HepG2 (cell line): ENCODE measurements around the gene MYO5A. TPM values are rescaled to one million over a fixed set of nuclear protein-coding genes. Genes with fewer than 3 reads are reported as not detected.
"Not testable (repeated sequence)": the region's sequence is repeated elsewhere in the genome, so short reads cannot be mapped to it uniquely, and the experiment has no call there.

Experiments used
- ATAC-seq: fragments of 200-7000 bp; cut with Tn5 transposase; 3 replicates; pipeline ENCODE4 v1.9.1; 2020; ENCODE audit warnings: mild to moderate bottlenecking, moderate library complexity
- BruUV-seq: library from RNA; stranded (reverse); fragments of 400-500 nt; replicated peaks from 2 replicates; lab custom pipeline; 2021; lab: Mats Ljungman, UMichigan
- CTCF ChIA-PET: fragments of 300-600 bp; formaldehyde crosslinking; extraction: SDS; loops from one replicate; lab custom pipeline; 2021; ENCODE audit warnings: low total read pairs, inconsistent platforms, low intra/inter-chr PET ratio; lab: Yijun Ruan, JAX
- POLR2A ChIA-PET: fragments of 350-600 bp; sonication (Branson Sonifier 250); formaldehyde crosslinking; loops from one replicate; lab custom pipeline; 2020; ENCODE audit warnings: antibody characterized with exemption, inconsistent platforms; lab: Yijun Ruan, JAX
- DNase-seq: peaks from one replicate; pipeline ENCODE4 v3.0.0-alpha.2; 2015; ENCODE audit warnings: low spot score
- FAIRE-seq: peaks from 3 replicates; lab custom pipeline; 2011; peaks lifted over from hg19 to GRCh38; lab: Jason Lieb, UNC
- H2AFZ ChIP-seq: one replicate; pipeline ENCODE4 v1.6.1; 2011; ENCODE audit warnings: low read length, inconsistent platforms
- H3K27ac ChIP-seq: fragments of 300-600 bp; 3 replicates; pipeline ENCODE4 v1.8.0; 2011; ENCODE audit warnings: mixed run types, mild to moderate bottlenecking, mixed read lengths, low read length, inconsistent platforms; ENCODE audit not compliant: insufficient read depth; ENCODE audit errors: extremely low read length
- H3K27me3 ChIP-seq, 2 experiments: fragments of 200-600 bp in 1 of 2; 2 replicates in 1 of 2; 3 replicates in 1 of 2; pipeline versions ENCODE4 v1.6.0 to v1.8.0; 2011; ENCODE audit warnings: low read length in 2 of 2, mild to moderate bottlenecking in 2 of 2, moderate library complexity in 2 of 2, inconsistent platforms in 1 of 2; ENCODE audit not compliant: insufficient read depth in 2 of 2, control insufficient read depth in 1 of 2
- H3K36me3 ChIP-seq, 2 experiments: fragments of 200-600 bp in 1 of 2; replicated peaks in 1 of 2; 2 replicates in 1 of 2; 3 replicates in 1 of 2; pipeline versions ENCODE4 v1.5.1 to v1.8.0; 2011; ENCODE audit warnings: low read length in 2 of 2, inconsistent platforms in 1 of 2; ENCODE audit not compliant: insufficient read depth in 2 of 2, control insufficient read depth in 1 of 2
- H3K4me1 ChIP-seq: 2 replicates; pipeline ENCODE4 v1.5.1; 2012; ENCODE audit warnings: low read length, inconsistent platforms; ENCODE audit not compliant: insufficient read depth
- H3K4me2 ChIP-seq: 2 replicates; pipeline ENCODE4 v1.6.0; 2011; ENCODE audit warnings: low read depth, low read length, inconsistent platforms
- H3K4me3 ChIP-seq, 3 experiments: fragments of 200-600 bp in 1 of 3; sonication (generic), shearing (Covaris generic) in 1 of 3; replicated peaks in 1 of 3; 2 replicates each; pipeline ENCODE4 v1.5.1; 2011 to 2016; ENCODE audit warnings: low read length in 3 of 3, inconsistent platforms in 2 of 3, low read depth in 2 of 3, mild to moderate bottlenecking in 2 of 3, control low read depth in 1 of 3, mixed read lengths in 1 of 3; ENCODE audit not compliant: insufficient read depth in 1 of 3
- H3K79me2 ChIP-seq: one replicate; pipeline ENCODE4 v1.6.1; 2011; ENCODE audit warnings: low read length, inconsistent platforms; ENCODE audit not compliant: insufficient read depth
- H3K9ac ChIP-seq: 2 replicates; pipeline ENCODE4 v1.6.0; 2011; ENCODE audit warnings: mild to moderate bottlenecking, low read depth, low read length, inconsistent platforms; ENCODE audit not compliant: insufficient read depth
- H3K9me3 ChIP-seq: 2 replicates; pipeline ENCODE4 v1.5.1; 2012; ENCODE audit warnings: mild to moderate bottlenecking, low read length
- H4K20me1 ChIP-seq: 2 replicates; pipeline ENCODE4 v1.6.0; 2011; ENCODE audit warnings: inconsistent platforms, mild to moderate bottlenecking, low read length, moderate library complexity; ENCODE audit not compliant: insufficient read depth
- GPN1 ChIP-seq: sonication (generic); formaldehyde crosslinking; IDR thresholded peaks from 2 replicates; pipeline ENCODE4 v1.5.1; 2020; ENCODE audit warnings: missing genetic modification reagents, borderline replicate concordance
- KMT2A ChIP-seq: sonication (generic); formaldehyde crosslinking; IDR thresholded peaks from 2 replicates; pipeline ENCODE4 v1.4.0; 2020; ENCODE audit warnings: missing genetic modification reagents
- MED1 ChIP-seq: sonication (generic); formaldehyde crosslinking; IDR thresholded peaks from 2 replicates; pipeline ENCODE4 v1.4.0; 2020; ENCODE audit warnings: missing genetic modification reagents
- NFATC3 ChIP-seq: sonication (generic); formaldehyde crosslinking; IDR thresholded peaks from 2 replicates; pipeline ENCODE4 v1.5.1; 2020; ENCODE audit warnings: mild to moderate bottlenecking, missing genetic modification reagents
- NR2F2 ChIP-seq: IDR thresholded peaks from 2 replicates; pipeline ENCODE4 v1.6.1; 2012; ENCODE audit warnings: low read depth, inconsistent platforms, borderline replicate concordance
- SRY ChIP-seq: sonication (generic); formaldehyde crosslinking; IDR thresholded peaks from 2 replicates; pipeline ENCODE4 v1.8.0; 2022; ENCODE audit warnings: mild to moderate bottlenecking, missing genetic modification reagents
- TBP ChIP-seq: sonication (generic); formaldehyde crosslinking; IDR thresholded peaks from 2 replicates; pipeline ENCODE4 v1.5.0; 2020; ENCODE audit warnings: missing genetic modification reagents
- ZNF367 ChIP-seq: sonication (generic); formaldehyde crosslinking; IDR thresholded peaks from 2 replicates; pipeline ENCODE4 v1.4.0; 2020; ENCODE audit warnings: missing genetic modification reagents, borderline replicate concordance
- ZNF451 ChIP-seq: sonication (generic); formaldehyde crosslinking; IDR thresholded peaks from 2 replicates; pipeline ENCODE4 v1.5.0; 2020; ENCODE audit warnings: mild to moderate bottlenecking, missing genetic modification reagents
- WGBS: methylation state at CpG from one replicate; pipeline ENCODE4 v1.1.6; 2017; ENCODE audit warnings: low lambda C conversion rate; 5-methylcytosine and 5-hydroxymethylcytosine counted together
- in situ Hi-C: cut with HindIII; loops from 2 replicates; pipeline ENCODE4 v1.10.0; 2017; ENCODE audit warnings: low pct_unique_long_range_greater_than_20kb; ENCODE audit not compliant: extremely low pct_ligation_motif_present
- intact Hi-C: fragments of 100-400 bp; cut with micrococcal nuclease; formaldehyde crosslinking; loops from one replicate; pipeline ENCODE4 v1.10.0; 2022; ENCODE audit not compliant: unreplicated experiment
- polyA plus RNA-seq, 8 experiments: library from polyadenylated mRNA; depleted of rRNA in 3 of 8; stranded (reverse) in 7 of 8; unstranded in 1 of 8; fragments of >200 nt; fragmentation: Illumina TruSeq in 4 of 8; extraction: Trizol in 4 of 8; gene quantifications; 2 replicates each; pipeline versions ENCODE4 v1.2.1 to v1.2.3, GENCODE V29; 2011 to 2016; ENCODE audit warnings: low read depth in 4 of 8, missing spikeins in 1 of 8, mixed read lengths in 1 of 8; ENCODE audit not compliant: insufficient read depth in 1 of 8
- total RNA-seq, 5 experiments: library from RNA; depleted of rRNA; stranded (reverse); fragments of >200 nt; fragmentation: Illumina TruSeq; extraction: Trizol; gene quantifications; 2 replicates each; pipeline ENCODE4 v1.2.3, GENCODE V29; 2016; ENCODE audit warnings: low read depth in 1 of 5
- TF ChIP-seq, protein P1 (sequence below): IDR thresholded peaks from 2 replicates; pipeline ENCODE4 v1.6.1; 2012; ENCODE audit warnings: low read depth, low read length, improper control_type of control experiment
- TF ChIP-seq, protein P2 (sequence below): sonication (generic); formaldehyde crosslinking; IDR thresholded peaks from 2 replicates; pipeline ENCODE4 v1.5.1; 2020; ENCODE audit warnings: missing genetic modification reagents, mild to moderate bottlenecking, borderline replicate concordance
- TF ChIP-seq, protein P3 (sequence below): sonication (generic); formaldehyde crosslinking; IDR thresholded peaks from 2 replicates; pipeline ENCODE4 v1.4.0; 2020; ENCODE audit warnings: missing genetic modification reagents, mild to moderate bottlenecking, borderline replicate concordance

The MYO5A gene
- total and polyA plus RNA-seq, 2 of the 13 experiments (the other 11 are each of a cell fraction or from before 2014, with no cell fraction given) = 2.8 to 4.8 TPM

DNA sequence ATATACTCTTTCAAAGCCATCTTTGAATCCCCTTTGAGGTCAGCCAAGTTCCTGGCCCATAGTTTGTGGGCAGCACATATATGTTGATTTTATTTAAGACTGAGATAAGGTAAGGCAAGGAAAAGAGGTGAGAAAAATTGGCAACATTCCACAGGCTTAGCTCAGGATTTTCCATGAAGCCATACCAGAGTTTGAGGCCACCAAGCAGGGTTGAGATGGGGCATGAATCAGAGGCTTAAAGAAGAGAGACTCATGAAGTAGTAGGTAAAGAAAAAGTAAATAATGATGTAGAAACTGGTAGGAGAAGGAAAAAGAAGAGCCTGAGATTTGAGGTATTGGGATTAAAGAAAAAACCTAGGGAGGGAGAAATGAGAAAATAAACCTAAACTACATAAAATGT is 89.2 kb downstream of the MYO5A start (continued):
- TF ChIP-seq, protein P1, sequence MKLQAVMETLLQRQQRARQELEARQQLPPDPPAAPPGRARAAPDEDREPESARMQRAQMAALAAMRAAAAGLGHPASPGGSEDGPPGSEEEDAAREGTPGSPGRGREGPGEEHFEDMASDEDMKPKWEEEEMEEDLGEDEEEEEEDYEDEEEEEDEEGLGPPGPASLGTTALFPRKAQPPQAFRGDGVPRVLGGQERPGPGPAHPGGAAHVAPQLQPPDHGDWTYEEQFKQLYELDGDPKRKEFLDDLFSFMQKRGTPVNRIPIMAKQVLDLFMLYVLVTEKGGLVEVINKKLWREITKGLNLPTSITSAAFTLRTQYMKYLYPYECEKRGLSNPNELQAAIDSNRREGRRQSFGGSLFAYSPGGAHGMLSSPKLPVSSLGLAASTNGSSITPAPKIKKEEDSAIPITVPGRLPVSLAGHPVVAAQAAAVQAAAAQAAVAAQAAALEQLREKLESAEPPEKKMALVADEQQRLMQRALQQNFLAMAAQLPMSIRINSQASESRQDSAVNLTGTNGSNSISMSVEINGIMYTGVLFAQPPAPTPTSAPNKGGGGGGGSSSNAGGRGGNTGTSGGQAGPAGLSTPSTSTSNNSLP = no peak
- TF ChIP-seq NR2F2 = no peak
- no peak for TF ChIP-seq GPN1 (CRISPR knock-in tag)

DNA sequence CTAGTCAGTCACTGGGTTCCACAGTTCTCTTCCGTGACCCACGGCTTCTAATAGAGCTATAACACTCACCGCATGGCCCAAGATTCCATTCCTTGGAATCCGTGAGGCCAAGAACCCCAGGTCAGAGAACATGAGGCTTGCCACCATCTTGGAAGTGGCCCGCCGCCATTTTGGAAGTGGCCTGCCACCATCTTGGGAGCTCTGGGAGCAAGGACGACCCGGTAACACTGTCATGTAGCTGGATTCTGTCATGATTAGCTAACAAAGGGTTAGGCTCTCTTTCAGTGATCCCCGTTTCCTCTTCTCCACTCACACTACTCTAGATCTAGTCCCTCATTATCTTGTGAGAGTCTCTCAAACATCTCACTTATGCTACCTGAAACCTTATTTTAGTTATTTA is 89.6 kb downstream of the MYO5A start:
- H3K79me2 ChIP-seq, H3K4me2 ChIP-seq, POLR2A ChIA-PET, DNase-seq, H3K27me3 ChIP-seq, BruUV-seq, H3K9me3 ChIP-seq, H3K4me3 ChIP-seq, intact Hi-C loops, H3K9ac ChIP-seq, H3K36me3 ChIP-seq, H3K27ac ChIP-seq, H4K20me1 ChIP-seq, FAIRE-seq, H3K4me1 ChIP-seq, in situ Hi-C loops, ATAC-seq, H2AFZ ChIP-seq, CTCF ChIA-PET: not testable (repeated sequence)
- 73% methylated on average over 9 of the region's 9 CpGs for WGBS

DNA sequence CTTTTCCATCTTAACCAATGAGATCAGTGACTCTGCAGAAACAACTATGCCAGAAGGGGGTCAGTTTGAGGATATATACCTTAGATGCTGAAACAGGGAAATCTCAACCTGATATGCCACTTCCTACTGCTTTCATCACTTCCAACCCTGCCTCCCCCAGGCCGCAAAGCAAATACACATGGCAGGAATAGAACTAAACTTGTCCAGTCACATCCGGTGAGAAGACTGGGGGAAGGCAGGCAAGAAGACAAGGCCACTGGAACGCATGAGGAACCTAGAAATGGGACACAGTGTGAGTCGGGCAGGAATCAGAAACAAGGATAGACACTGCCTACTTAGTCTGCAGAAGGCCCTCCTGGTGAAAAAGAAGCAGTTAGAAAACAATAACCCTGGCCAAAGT is 90.6 kb downstream of the MYO5A start:
- ATAC-seq = no peak
- H3K79me2 ChIP-seq = no peaks in the 10 kb centered on the region
- H3K27ac ChIP-seq = no peak overlapping the region
- CTCF ChIA-PET = no interaction called here
- no peak overlapping the region for H3K4me3 ChIP-seq
- no peaks in the 10 kb centered on the region for H3K4me1 ChIP-seq
- intact Hi-C loops (no loop called here), in situ Hi-C loops (no loop called here)
- H3K9ac ChIP-seq = no peak overlapping the region
- no peaks in the 10 kb centered on the region for H3K9me3 ChIP-seq
- H2AFZ ChIP-seq = no peak overlapping the region
- peaks cover 0 to 6% of the 10 kb centered on the region in 2 experiments; a peak in 1 of 5 replicates for H3K27me3 ChIP-seq
- H4K20me1 ChIP-seq = no peaks in the 10 kb centered on the region
- FAIRE-seq = no peak
- POLR2A ChIA-PET = no interaction called here
- no peaks in the 10 kb centered on the region for H3K36me3 ChIP-seq
- BruUV-seq = no TSS peak
- H3K4me2 ChIP-seq = no peak overlapping the region
- WGBS = 42% methylated on average over 4 of the region's 4 CpGs
- peak; percentile 5 for DNase-seq
- TF ChIP-seq KMT2A (CRISPR knock-in tag) (no peak), TBP (CRISPR knock-in tag) (no peak), SRY (no peak), ZNF367 (no peak), MED1 (no peak), NFATC3 (no peak), ZNF451 (CRISPR knock-in tag) (no peak)
- TF ChIP-seq, protein P2, sequence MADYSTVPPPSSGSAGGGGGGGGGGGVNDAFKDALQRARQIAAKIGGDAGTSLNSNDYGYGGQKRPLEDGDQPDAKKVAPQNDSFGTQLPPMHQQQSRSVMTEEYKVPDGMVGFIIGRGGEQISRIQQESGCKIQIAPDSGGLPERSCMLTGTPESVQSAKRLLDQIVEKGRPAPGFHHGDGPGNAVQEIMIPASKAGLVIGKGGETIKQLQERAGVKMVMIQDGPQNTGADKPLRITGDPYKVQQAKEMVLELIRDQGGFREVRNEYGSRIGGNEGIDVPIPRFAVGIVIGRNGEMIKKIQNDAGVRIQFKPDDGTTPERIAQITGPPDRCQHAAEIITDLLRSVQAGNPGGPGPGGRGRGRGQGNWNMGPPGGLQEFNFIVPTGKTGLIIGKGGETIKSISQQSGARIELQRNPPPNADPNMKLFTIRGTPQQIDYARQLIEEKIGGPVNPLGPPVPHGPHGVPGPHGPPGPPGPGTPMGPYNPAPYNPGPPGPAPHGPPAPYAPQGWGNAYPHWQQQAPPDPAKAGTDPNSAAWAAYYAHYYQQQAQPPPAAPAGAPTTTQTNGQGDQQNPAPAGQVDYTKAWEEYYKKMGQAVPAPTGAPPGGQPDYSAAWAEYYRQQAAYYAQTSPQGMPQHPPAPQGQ (CRISPR knock-in tag) = no peak
- TF ChIP-seq, protein P3, sequence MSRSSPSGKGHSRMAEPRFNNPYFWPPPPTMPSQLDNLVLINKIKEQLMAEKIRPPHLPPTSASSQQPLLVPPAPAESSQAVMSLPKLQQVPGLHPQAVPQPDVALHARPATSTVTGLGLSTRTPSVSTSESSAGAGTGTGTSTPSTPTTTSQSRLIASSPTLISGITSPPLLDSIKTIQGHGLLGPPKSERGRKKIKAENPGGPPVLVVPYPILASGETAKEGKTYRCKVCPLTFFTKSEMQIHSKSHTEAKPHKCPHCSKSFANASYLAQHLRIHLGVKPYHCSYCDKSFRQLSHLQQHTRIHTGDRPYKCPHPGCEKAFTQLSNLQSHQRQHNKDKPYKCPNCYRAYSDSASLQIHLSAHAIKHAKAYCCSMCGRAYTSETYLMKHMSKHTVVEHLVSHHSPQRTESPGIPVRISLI (CRISPR knock-in tag) = no peak
